ENCODE data around the gene CPTP. TPM values are rescaled to one million over a fixed set of nuclear protein-coding genes. Genes with fewer than 3 reads are reported as not detected.

Gene CPTP
- total and polyA plus RNA-seq, 11 donors: 50.7 to 226 (median 72.4) TPM

DNA sequence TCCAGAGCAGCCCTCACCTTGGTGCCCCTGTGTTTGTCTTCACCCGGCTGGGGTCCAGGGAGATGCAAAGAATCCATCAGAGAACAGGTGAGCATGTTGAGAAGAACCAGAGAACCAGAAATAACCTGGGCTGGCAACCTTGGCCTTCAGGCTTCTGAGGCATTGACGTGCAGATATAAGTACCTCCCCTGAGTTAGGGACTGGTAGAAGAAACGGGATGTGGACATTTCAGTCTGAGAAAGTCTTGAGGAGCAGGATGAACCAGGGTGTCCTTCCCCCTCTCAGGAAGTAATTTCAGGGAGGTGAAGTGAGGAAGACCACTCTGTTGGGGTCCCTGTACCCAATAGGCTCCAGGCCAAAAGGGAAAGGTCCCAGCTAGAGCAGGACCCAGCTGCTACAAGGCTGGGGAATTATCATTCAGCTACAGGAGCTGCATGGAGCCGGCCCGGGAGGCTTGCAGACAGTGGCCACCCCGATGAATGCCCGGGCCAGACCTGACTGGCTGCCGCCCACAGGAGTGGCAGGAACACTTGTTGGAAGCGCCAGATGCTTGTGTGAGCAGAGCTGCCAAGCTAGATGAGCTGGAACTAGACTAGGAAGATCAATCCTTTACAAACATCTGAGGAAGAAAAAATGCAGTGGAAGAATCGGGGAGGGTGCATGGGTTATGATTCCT is 52.1 kb downstream of the CPTP start:
- ATAC-seq (no peak), DNase-seq (no peak)
- Histone ChIP-seq H3K4me3 (peak overlapping the region in 2 of 12 donors; percentile 83 to 100), H3K36me3 (peaks cover 0 to 18% (median 9%) of the 10 kb centered on the region in 9 donors), H3K4me1 (peaks cover 10 to 35% (median 30%) of the 10 kb centered on the region in 12 donors), H3K9me3 (no peaks in the 10 kb centered on the region), H3K27me3 (no peaks in the 10 kb centered on the region), H3K27ac (no peak overlapping the region)
- no peak for TF ChIP-seq POLR2A (IDR thresholded peaks at IDR 0.05)
- TF ChIP-seq, protein P1, sequence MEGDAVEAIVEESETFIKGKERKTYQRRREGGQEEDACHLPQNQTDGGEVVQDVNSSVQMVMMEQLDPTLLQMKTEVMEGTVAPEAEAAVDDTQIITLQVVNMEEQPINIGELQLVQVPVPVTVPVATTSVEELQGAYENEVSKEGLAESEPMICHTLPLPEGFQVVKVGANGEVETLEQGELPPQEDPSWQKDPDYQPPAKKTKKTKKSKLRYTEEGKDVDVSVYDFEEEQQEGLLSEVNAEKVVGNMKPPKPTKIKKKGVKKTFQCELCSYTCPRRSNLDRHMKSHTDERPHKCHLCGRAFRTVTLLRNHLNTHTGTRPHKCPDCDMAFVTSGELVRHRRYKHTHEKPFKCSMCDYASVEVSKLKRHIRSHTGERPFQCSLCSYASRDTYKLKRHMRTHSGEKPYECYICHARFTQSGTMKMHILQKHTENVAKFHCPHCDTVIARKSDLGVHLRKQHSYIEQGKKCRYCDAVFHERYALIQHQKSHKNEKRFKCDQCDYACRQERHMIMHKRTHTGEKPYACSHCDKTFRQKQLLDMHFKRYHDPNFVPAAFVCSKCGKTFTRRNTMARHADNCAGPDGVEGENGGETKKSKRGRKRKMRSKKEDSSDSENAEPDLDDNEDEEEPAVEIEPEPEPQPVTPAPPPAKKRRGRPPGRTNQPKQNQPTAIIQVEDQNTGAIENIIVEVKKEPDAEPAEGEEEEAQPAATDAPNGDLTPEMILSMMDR (IDR thresholded peaks at IDR 0.05): no peak
- 90 to 94% (median 92%) methylated on average over 10 of the region's 10 CpGs for WGBS, 4 donors
- intact Hi-C loops (cut with DNase I): loop anchor here in 5 of 10 donors (10.0 kb wide), 2 partner anchors 128 to 262 kb away; partner anchors contain the start of gene C1orf159 (in 1 of the 5)

GRCh38 chr1:1377540-1378205 is 53.1 kb downstream of the CPTP start:
- Histone ChIP-seq H3K27me3 (no peaks in the 10 kb centered on the region), H3K27ac (no peak overlapping the region), H3K36me3 (peaks cover 0 to 20% (median 9%) of the 10 kb centered on the region in 9 donors), H3K4me1 (peaks cover 10 to 25% (median 21%) of the 10 kb centered on the region in 12 donors), H3K9me3 (no peaks in the 10 kb centered on the region), H3K4me3 (no peak overlapping the region)
- intact Hi-C loops (cut with DNase I): loop anchor here in 5 of 10 donors (10.0 kb wide), 2 partner anchors 127 to 263 kb away; partner anchors contain the start of gene C1orf159 (in 1 of the 5)
- DNase-seq: no peak
- 93 to 95% (median 94%) methylated on average over 16 of the region's 16 CpGs for WGBS, 4 donors
- no peak for TF ChIP-seq POLR2A (IDR thresholded peaks at IDR 0.05)
- TF ChIP-seq, protein P1 (IDR thresholded peaks at IDR 0.05): no peak
- no peak for ATAC-seq

Small RNAs within 50 kb of the gene (microRNA-seq; reads per million reads assigned to microRNA genes)
- gene MIR6726 (1.0 to 11.0 (median 4.2) reads per million in 4 donors), gene MIR6727 (0 to 0.13 (median 0) reads per million in 4 donors), gene MIR6808 (0 to 0.62 (median 0.10) reads per million in 4 donors)

Other genes starting within 250 kb of the CPTP start
- gene C1orf159, start 208.7 kb upstream of the CPTP start, total RNA-seq: 1 to 10 TPM; 3.7 to 6.6 (median 4.2) TPM
- 1 to 10 TPM; 7.1 to 7.2 TPM for gene C1orf159, start 208.7 kb upstream of the CPTP start, polyA plus RNA-seq
- under 1 TPM in 5 of 9 donors, not detected in 4; 0.14 to 0.53 (median 0.27) TPM for gene TTLL10, start 150.9 kb upstream of the CPTP start, total RNA-seq
- gene TTLL10, start 150.9 kb upstream of the CPTP start, polyA plus RNA-seq: under 1 TPM; 0.03 to 0.19 TPM
- gene TNFRSF18, start 118.2 kb upstream of the CPTP start, total RNA-seq: under 1 TPM in 2 of 9 donors, not detected in 7; 0.77 to 0.93 TPM
- gene TNFRSF18, start 118.2 kb upstream of the CPTP start, polyA plus RNA-seq: under 1 TPM in 1 of 2 donors, not detected in 1; 0.24 TPM
- 10 to 100 TPM in 1 of 9 donors, 1 to 10 TPM in 8; 1.1 to 23.8 (median 2.7) TPM for gene TNFRSF4, start 110.6 kb upstream of the CPTP start, total RNA-seq
- 1 to 10 TPM; 3.2 to 4.0 TPM for gene TNFRSF4, start 110.6 kb upstream of the CPTP start, polyA plus RNA-seq
- 100 to 1,000 TPM; 102 to 167 (median 120) TPM for gene SDF4, start 92.8 kb upstream of the CPTP start, total RNA-seq
- 100 to 1,000 TPM; 102 to 212 TPM for gene SDF4, start 92.8 kb upstream of the CPTP start, polyA plus RNA-seq
- gene B3GALT6, start 92.6 kb upstream of the CPTP start, total RNA-seq: 10 to 100 TPM in 7 of 9 donors, 1 to 10 TPM in 2; 8.1 to 21.4 (median 11.2) TPM
- 10 to 100 TPM in 1 of 2 donors, 1 to 10 TPM in 1; 6.7 to 15.7 TPM for gene B3GALT6, start 92.6 kb upstream of the CPTP start, polyA plus RNA-seq
- gene C1QTNF12, start 78.1 kb upstream of the CPTP start, total RNA-seq: 1 to 10 TPM in 2 of 9 donors, under 1 TPM in 5, not detected in 2; 0.72 to 3.5 (median 0.85) TPM
- under 1 TPM; 0.84 to 0.93 TPM for gene C1QTNF12, start 78.1 kb upstream of the CPTP start, polyA plus RNA-seq
- 10 to 100 TPM; 23.3 to 43.9 (median 33.2) TPM for gene UBE2J2, start 50.9 kb upstream of the CPTP start, total RNA-seq
- 10 to 100 TPM; 38.7 to 53.6 TPM for gene UBE2J2, start 50.9 kb upstream of the CPTP start, polyA plus RNA-seq
- 10 to 100 TPM in 1 of 9 donors, 1 to 10 TPM in 5, under 1 TPM in 3; 0.81 to 12.2 (median 3.7) TPM for gene SCNN1D, start 44.4 kb upstream of the CPTP start, total RNA-seq
- 1 to 10 TPM in 1 of 2 donors, under 1 TPM in 1; 0.47 to 6.2 TPM for gene SCNN1D, start 44.4 kb upstream of the CPTP start, polyA plus RNA-seq
- 10 to 100 TPM; 28.7 to 56.3 (median 34.1) TPM for gene ACAP3, start 16.9 kb upstream of the CPTP start, total RNA-seq
- 10 to 100 TPM; 20.1 to 59.5 TPM for gene ACAP3, start 16.9 kb upstream of the CPTP start, polyA plus RNA-seq
- gene PUSL1, start 16.2 kb upstream of the CPTP start, total RNA-seq: 10 to 100 TPM in 4 of 9 donors, 1 to 10 TPM in 5; 6.8 to 17.7 (median 9.7) TPM
- 10 to 100 TPM; 16.0 to 16.2 TPM for gene PUSL1, start 16.2 kb upstream of the CPTP start, polyA plus RNA-seq
- 10 to 100 TPM; 46.8 to 91.3 (median 67.6) TPM for gene INTS11, start 142 bp upstream of the CPTP start, total RNA-seq
- 100 to 1,000 TPM in 1 of 2 donors, 10 to 100 TPM in 1; 81.7 to 117 TPM for gene INTS11, start 142 bp upstream of the CPTP start, polyA plus RNA-seq
- under 1 TPM; 0.21 to 0.80 (median 0.38) TPM for gene TAS1R3, start 6.5 kb downstream of the CPTP start, total RNA-seq
- 1 to 10 TPM in 1 of 2 donors, under 1 TPM in 1; 0.24 to 1.3 TPM for gene TAS1R3, start 6.5 kb downstream of the CPTP start, polyA plus RNA-seq
- 100 to 1,000 TPM in 3 of 9 donors, 10 to 100 TPM in 6; 75.3 to 177 (median 85.3) TPM for gene DVL1, start 24.6 kb downstream of the CPTP start, total RNA-seq
- gene DVL1, start 24.6 kb downstream of the CPTP start, polyA plus RNA-seq: 100 to 1,000 TPM; 110 to 129 TPM
- gene MXRA8, start 33.8 kb downstream of the CPTP start, total RNA-seq: 10 to 100 TPM; 10.5 to 49.3 (median 20.0) TPM
- 10 to 100 TPM; 17.7 to 19.5 TPM for gene MXRA8, start 33.8 kb downstream of the CPTP start, polyA plus RNA-seq
- 100 to 1,000 TPM; 157 to 273 (median 188) TPM for gene AURKAIP1, start 50.4 kb downstream of the CPTP start, total RNA-seq
- 100 to 1,000 TPM; 268 to 465 TPM for gene AURKAIP1, start 50.4 kb downstream of the CPTP start, polyA plus RNA-seq
- 10 to 100 TPM; 35.4 to 66.5 (median 50.7) TPM for gene CCNL2, start 74.5 kb downstream of the CPTP start, total RNA-seq
- 10 to 100 TPM; 42.3 to 87.8 TPM for gene CCNL2, start 74.5 kb downstream of the CPTP start, polyA plus RNA-seq
- 100 to 1,000 TPM; 112 to 208 (median 128) TPM for gene MRPL20, start 82.5 kb downstream of the CPTP start, total RNA-seq
- 100 to 1,000 TPM; 147 to 238 TPM for gene MRPL20, start 82.5 kb downstream of the CPTP start, polyA plus RNA-seq
- 1 to 10 TPM in 8 of 9 donors, under 1 TPM in 1; 0.58 to 4.0 (median 1.3) TPM for gene ANKRD65, start 96.5 kb downstream of the CPTP start, total RNA-seq
- gene ANKRD65, start 96.5 kb downstream of the CPTP start, polyA plus RNA-seq: 1 to 10 TPM in 1 of 2 donors, under 1 TPM in 1; 0.86 to 1.5 TPM
- gene VWA1, start 110.9 kb downstream of the CPTP start, total RNA-seq: 10 to 100 TPM; 11.0 to 49.5 (median 18.8) TPM
- gene VWA1, start 110.9 kb downstream of the CPTP start, polyA plus RNA-seq: 10 to 100 TPM in 1 of 2 donors, 1 to 10 TPM in 1; 7.0 to 13.2 TPM
- gene ATAD3C, start 124.9 kb downstream of the CPTP start, total RNA-seq: 1 to 10 TPM in 3 of 9 donors, under 1 TPM in 4, not detected in 2; 0.12 to 3.4 (median 0.60) TPM
- gene ATAD3C, start 124.9 kb downstream of the CPTP start, polyA plus RNA-seq: under 1 TPM; 0.49 to 0.53 TPM
- 10 to 100 TPM in 2 of 9 donors, 1 to 10 TPM in 7; 2.2 to 12.1 (median 5.8) TPM for gene ATAD3B, start 147.0 kb downstream of the CPTP start, total RNA-seq
- gene ATAD3B, start 147.0 kb downstream of the CPTP start, polyA plus RNA-seq: 10 to 100 TPM; 11.0 to 15.6 TPM
- 10 to 100 TPM; 11.3 to 25.3 (median 18.1) TPM for gene ATAD3A, start 187.4 kb downstream of the CPTP start, total RNA-seq
- 10 to 100 TPM; 21.5 to 49.5 TPM for gene ATAD3A, start 187.4 kb downstream of the CPTP start, polyA plus RNA-seq
- gene TMEM240, start 215.8 kb downstream of the CPTP start, total RNA-seq: 1 to 10 TPM in 8 of 9 donors, not detected in 1; 2.6 to 5.6 (median 4.2) TPM
- gene TMEM240, start 215.8 kb downstream of the CPTP start, polyA plus RNA-seq: 10 to 100 TPM in 1 of 2 donors, 1 to 10 TPM in 1; 1.5 to 12.4 TPM

Measured in heart left ventricle (tissue), 16 donors.